GOT3 (cell line): ENCODE results near the gene ZNF200.

Source experiments
- DNase-seq: peaks from one replicate; lab custom pipeline; 2025; ENCODE audit warnings: mixed read lengths; lab: John Stamatoyannopoulos, UW

ZNF200 gene

DNA sequence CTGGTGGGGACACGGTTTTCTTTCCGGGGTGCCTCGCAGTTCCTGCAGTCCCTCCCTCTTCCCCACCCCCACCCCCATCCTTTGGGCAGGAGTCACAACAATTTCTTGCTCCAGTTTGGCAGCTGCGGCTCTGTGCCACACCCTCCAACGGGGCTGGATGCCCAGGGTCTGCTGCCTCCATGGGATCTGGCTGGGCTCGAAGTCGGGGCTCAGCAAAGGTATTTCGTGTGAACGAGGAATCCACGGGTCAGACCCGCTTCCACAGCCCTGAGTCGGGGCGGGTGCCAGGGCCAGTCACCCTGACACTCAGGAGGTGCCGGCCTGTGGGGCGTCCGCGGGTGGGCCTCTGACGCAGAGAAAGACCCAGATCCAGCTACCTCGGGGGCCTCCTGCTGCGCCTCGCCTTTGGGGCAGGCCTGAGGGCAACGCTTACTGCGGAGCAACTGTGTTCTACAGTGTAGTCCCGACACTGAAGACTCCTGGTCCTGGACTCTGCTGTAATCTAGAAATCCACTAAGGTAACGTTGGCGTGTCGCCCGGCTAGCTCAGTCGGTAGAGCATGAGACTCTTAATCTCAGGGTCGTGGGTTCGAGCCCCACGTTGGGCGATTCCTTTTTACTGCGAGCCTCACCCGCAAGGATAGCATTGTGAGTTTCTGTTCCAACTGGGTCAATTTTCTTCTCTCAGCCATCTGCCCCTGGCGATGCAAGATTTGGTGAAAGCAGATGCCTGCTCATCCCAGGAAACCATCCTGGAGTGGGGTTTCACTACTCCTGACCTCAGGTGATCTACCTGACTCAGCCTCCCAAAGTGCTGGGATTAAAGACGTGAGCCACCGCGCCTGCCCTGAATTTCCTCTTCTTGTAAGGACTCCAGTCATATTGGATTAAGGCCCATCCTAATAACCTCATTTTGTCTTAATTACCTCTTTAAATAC, 59.5 kb downstream of the ZNF200 start:
- DNase-seq: no peak

DNA sequence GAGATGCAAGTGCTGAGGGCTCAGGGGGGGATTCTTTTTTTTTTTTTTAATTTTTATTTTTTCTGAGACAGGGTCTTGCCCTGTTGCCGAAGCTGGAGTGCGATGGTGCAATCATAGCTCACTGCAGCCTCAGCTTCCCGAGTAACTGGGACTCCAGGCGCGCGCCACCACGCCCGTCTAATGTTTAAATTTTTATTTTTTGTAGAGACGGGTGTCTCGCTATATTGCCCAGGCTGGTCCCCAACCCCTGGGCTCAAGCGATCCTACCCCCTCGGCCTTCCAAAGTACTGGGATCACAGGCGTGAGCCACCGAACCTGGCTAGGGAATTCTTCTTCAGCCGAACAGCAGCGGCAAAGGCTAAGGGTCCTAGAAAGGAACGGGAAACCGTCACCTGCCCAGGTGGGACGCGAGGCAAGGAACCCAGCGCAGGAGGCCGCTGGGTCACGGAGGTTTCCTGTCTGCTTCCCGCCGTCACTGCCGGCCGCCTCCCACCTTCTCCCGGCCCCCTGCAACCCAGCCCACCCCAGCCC, 60.3 kb downstream of the ZNF200 start:
- DNase-seq: no peak

DNA sequence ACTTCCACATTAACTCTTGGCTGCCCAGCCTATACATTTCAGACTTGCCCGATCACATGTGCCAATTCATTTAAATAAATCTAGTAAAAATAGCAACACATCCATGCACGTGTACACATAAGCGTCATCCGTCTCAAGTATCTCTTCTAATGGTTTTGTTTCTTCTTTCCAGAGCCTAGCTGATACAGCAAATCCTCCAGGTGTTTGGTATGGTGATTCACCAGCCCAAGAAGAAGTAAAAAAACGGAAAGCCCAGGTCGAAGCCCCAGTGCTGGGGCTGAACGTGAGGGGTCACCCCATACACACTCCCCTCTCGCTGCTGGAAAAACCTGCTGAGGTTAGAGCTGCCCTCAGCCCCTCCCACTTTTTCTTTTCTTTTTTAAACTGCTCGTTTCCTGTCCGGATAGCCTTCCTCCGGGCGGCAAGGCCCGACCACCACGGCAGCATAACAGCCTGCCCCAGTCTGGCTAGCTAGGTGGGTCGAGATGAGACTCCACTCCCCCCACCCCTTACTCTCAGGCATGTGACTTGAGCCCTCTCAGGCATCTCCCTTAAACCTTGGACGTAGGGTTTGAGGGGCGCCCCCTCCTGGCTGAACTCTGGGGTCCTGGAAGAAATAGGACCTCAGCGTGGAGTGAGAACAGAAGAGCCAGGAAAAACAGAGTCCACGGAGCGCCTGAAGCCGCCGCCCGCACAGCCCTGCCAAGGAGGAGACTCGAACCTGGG, 60.9 kb downstream of the ZNF200 start:
- no peak for DNase-seq
